Right cardiac atrium (tissue), 5 donors: Measurements from ENCODE around the gene NBEAL1. TPM values are rescaled to one million over a fixed set of nuclear protein-coding genes. Genes with fewer than 3 reads are reported as not detected.

Experiments
- ATAC-seq, 2 donors: fragments of 200-7000 bp; cut with Tn5 transposase; one replicate each; pipeline versions ENCODE4 v1.8.0 to v1.9.1; 2020; ENCODE audit warnings: moderate library complexity in 2 of 2, mild to moderate bottlenecking in 1 of 2
- DNase-seq, 3 donors: peaks; one replicate each; pipeline ENCODE4 v3.0.0-alpha.2; 2020
- H3K27ac ChIP-seq: one replicate; pipeline ENCODE4 v1.5.1; 2013; ENCODE audit warnings: mild to moderate bottlenecking, low read length, control low read depth, moderate library complexity
- H3K27me3 ChIP-seq: one replicate; pipeline ENCODE4 v1.6.1; 2013; ENCODE audit not compliant: control insufficient read depth, insufficient read depth
- H3K4me1 ChIP-seq: one replicate; pipeline ENCODE4 v1.6.1; 2013; ENCODE audit warnings: low read length; ENCODE audit not compliant: control insufficient read depth, insufficient read depth
- H3K4me3 ChIP-seq: one replicate; pipeline ENCODE4 v1.5.1; 2013; ENCODE audit warnings: low read length, control low read depth
- H3K9me3 ChIP-seq: one replicate; pipeline ENCODE4 v1.6.1; 2013; ENCODE audit warnings: low read length; ENCODE audit not compliant: control insufficient read depth
- WGBS: extraction: QIAGEN DNeasy Blood & Tissue Kit; methylation state at CpG from one replicate; pipeline ENCODE4 v1.1.7; 2013; 5-methylcytosine and 5-hydroxymethylcytosine counted together
- intact Hi-C, 4 donors: fragments of 100-400 bp; cut with DNase I; formaldehyde crosslinking; loops; one replicate each; pipeline versions ENCODE4 v1.11.0 to v1.14.0; 2022 to 2023
- polyA plus RNA-seq: library from polyadenylated mRNA; stranded (reverse); fragments of 200-250 nt; gene quantifications from one replicate; pipeline ENCODE4 v1.2.3, GENCODE V29; 2013
- total RNA-seq, 4 donors: library from RNA; stranded (reverse); fragmentation: NEBNext Ultra II Directional; extraction: Animal tissue kit (Norgen Biotek cat#: 25700); gene quantifications; one replicate each; pipeline ENCODE4 v1.2.1, GENCODE V29; 2021
- donor health status: healthy with polysubstance abuse.
- donor health status: DM: no; HTN: yes; CAD: no.
- donor health status: DM: no; HTN: no; CAD: no.
- donor health status: DM: no; HTN: yes; CAD: no; lungs with severe emphysema.
- donor health status: DM: yes; HTN: yes; CAD: no.

NBEAL1 gene
- total and polyA plus RNA-seq, 5 donors = 3.5 to 25.0 (median 17.7) TPM

- ATAC-seq (no peak), DNase-seq (no peak)
- Histone ChIP-seq H3K27ac (no peak overlapping the region), H3K4me1 (no peaks in the 10 kb centered on the region), H3K9me3 (no peaks in the 10 kb centered on the region), H3K27me3 (no peaks in the 10 kb centered on the region), H3K4me3 (peak overlapping the region; percentile 85)
- WGBS = 47% methylated on average over 3 of the region's 3 CpGs
- intact Hi-C loops = no loop called here
These were observed 2.0 kb downstream of the NBEAL1 start for GRCh38 chr2:203016716-203017115.

- Histone ChIP-seq H3K4me1 (no peaks in the 10 kb centered on the region), H3K27ac (no peak overlapping the region), H3K4me3 (peak overlapping the region; percentile 60), H3K9me3 (no peaks in the 10 kb centered on the region), H3K27me3 (no peaks in the 10 kb centered on the region)
- DNase-seq = no peak
- no peak for ATAC-seq
- intact Hi-C loops = no loop called here
- 10% methylated on average over 1 of the region's 1 CpG for WGBS
These were observed 3.5 kb downstream of the NBEAL1 start for GRCh38 chr2:203018181-203018580.

- no peaks in the 10 kb centered on the region for H3K4me1 ChIP-seq
These were observed 4.5 kb downstream of the NBEAL1 start for GRCh38 chr2:203019142-203019541.

GRCh38 chr2:203021991-203022390 is 7.3 kb downstream of the NBEAL1 start:
- intact Hi-C loops = no loop called here
- Histone ChIP-seq H3K27ac (no peak overlapping the region), H3K9me3 (no peaks in the 10 kb centered on the region), H3K4me1 (peaks cover 3% of the 10 kb centered on the region), H3K4me3 (no peak overlapping the region), H3K27me3 (no peaks in the 10 kb centered on the region)
- no peak for DNase-seq
- 39% methylated on average over 4 of the region's 4 CpGs for WGBS
- ATAC-seq = peak in 1 of 2 donors; percentile 40

More at GRCh38 chr2:203019142-203019541, 4.5 kb downstream of the NBEAL1 start:
- ATAC-seq (no peak), DNase-seq (no peak)
- peak overlapping the region; percentile 60 for H3K4me3 ChIP-seq
- no peaks in the 10 kb centered on the region for H3K27me3 ChIP-seq
- H3K9me3 ChIP-seq = no peaks in the 10 kb centered on the region
- no peak overlapping the region for H3K27ac ChIP-seq
- intact Hi-C loops = no loop called here
- 60% methylated on average over 2 of the region's 2 CpGs for WGBS

GRCh38 chr2:203022751-203023150 is 8.1 kb downstream of the NBEAL1 start:
- no peak overlapping the region for H3K27ac ChIP-seq
- DNase-seq = no peak
- H3K4me3 ChIP-seq = no peak overlapping the region
- H3K27me3 ChIP-seq = no peaks in the 10 kb centered on the region
- no peaks in the 10 kb centered on the region for H3K9me3 ChIP-seq
- intact Hi-C loops = no loop called here
- ATAC-seq = peak in 1 of 2 donors; percentile 63
- peaks cover 3% of the 10 kb centered on the region for H3K4me1 ChIP-seq
- WGBS = 25% methylated on average over 1 of the region's 1 CpG

- DNase-seq = no peak
- Histone ChIP-seq H3K9me3 (no peaks in the 10 kb centered on the region), H3K4me1 (peaks cover 3% of the 10 kb centered on the region), H3K4me3 (no peak overlapping the region), H3K27ac (no peak overlapping the region), H3K27me3 (no peaks in the 10 kb centered on the region)
- intact Hi-C loops = no loop called here
- ATAC-seq = no peak
These were observed 10.9 kb downstream of the NBEAL1 start for GRCh38 chr2:203025592-203025991.

GRCh38 chr2:203030545-203030944 is 15.9 kb downstream of the NBEAL1 start:
- Histone ChIP-seq H3K9me3 (no peaks in the 10 kb centered on the region), H3K4me1 (peaks cover 2% of the 10 kb centered on the region), H3K27me3 (no peaks in the 10 kb centered on the region), H3K27ac (no peak overlapping the region), H3K4me3 (no peak overlapping the region)
- whole genome bisulfite sequencing = 96% methylated on average over 2 of the region's 2 CpGs
- no peak for ATAC-seq
- no peak for DNase-seq
- intact Hi-C loops = no loop called here

- Histone ChIP-seq H3K9me3 (no peaks in the 10 kb centered on the region), H3K27ac (no peak overlapping the region), H3K27me3 (no peaks in the 10 kb centered on the region), H3K4me3 (no peak overlapping the region), H3K4me1 (no peaks in the 10 kb centered on the region)
- intact Hi-C loops = no loop called here
- ATAC-seq (no peak), DNase-seq (no peak)
- WGBS = 80% methylated on average over 5 of the region's 5 CpGs
These were observed 16.3 kb downstream of the NBEAL1 start for GRCh38 chr2:203030991-203031390.

GRCh38 chr2:203033395-203033794 is 18.7 kb downstream of the NBEAL1 start:
- Histone ChIP-seq H3K4me3 (no peak overlapping the region), H3K4me1 (no peaks in the 10 kb centered on the region), H3K27ac (no peak overlapping the region), H3K9me3 (no peaks in the 10 kb centered on the region), H3K27me3 (no peaks in the 10 kb centered on the region)
- ATAC-seq (no peak), DNase-seq (no peak)
- intact Hi-C loops = loop anchor here in 1 of 4 donors (2.0 kb wide), 1 partner anchor 23 kb away; no protein-coding TSS in a partner anchor

GRCh38 chr2:203035879-203036470 is 21.3 kb downstream of the NBEAL1 start:
- no peak for ATAC-seq

GRCh38 chr2:203037026-203037425 is 22.4 kb downstream of the NBEAL1 start:
- H3K4me3 ChIP-seq = no peak overlapping the region
- H3K27me3 ChIP-seq = no peaks in the 10 kb centered on the region
- peaks cover 3% of the 10 kb centered on the region for H3K4me1 ChIP-seq
- no peak for DNase-seq
- WGBS = 56% methylated on average over 2 of the region's 2 CpGs
- intact Hi-C loops = no loop called here
- ATAC-seq = no peak
- no peaks in the 10 kb centered on the region for H3K9me3 ChIP-seq
- H3K27ac ChIP-seq = no peak overlapping the region

More at GRCh38 chr2:203035879-203036470, 21.3 kb downstream of the NBEAL1 start:
- no peak for DNase-seq
- Histone ChIP-seq H3K27ac (no peak overlapping the region), H3K9me3 (no peaks in the 10 kb centered on the region), H3K4me1 (peaks cover 3% of the 10 kb centered on the region), H3K27me3 (no peaks in the 10 kb centered on the region), H3K4me3 (no peak overlapping the region)
- intact Hi-C loops = no loop called here
- 80% methylated on average over 3 of the region's 3 CpGs for WGBS

GRCh38 chr2:203038586-203038985 is 23.9 kb downstream of the NBEAL1 start:
- ATAC-seq (no peak), DNase-seq (no peak)
- intact Hi-C loops = no loop called here
- H3K9me3 ChIP-seq = no peaks in the 10 kb centered on the region
- no peak overlapping the region for H3K4me3 ChIP-seq
- no peak overlapping the region for H3K27ac ChIP-seq
- peaks cover 3% of the 10 kb centered on the region for H3K4me1 ChIP-seq
- WGBS = 94% methylated on average over 6 of the region's 6 CpGs
- no peaks in the 10 kb centered on the region for H3K27me3 ChIP-seq
